ENCODE results near the gene FBXO30. TPM values are rescaled to one million over a fixed set of nuclear protein-coding genes. Genes with fewer than 3 reads are reported as not detected.
A peak's percentile ranks its signal among the peaks of the same experiment; 100 is the strongest.

Gene FBXO30
- total RNA-seq, 4 donors from 2014 or later, result 8.6 to 38.3 (median 17.7) TPM

GRCh38 chr6:145836772-145837171 lies 22.2 kb upstream of the FBXO30 start:
- Histone ChIP-seq H3K27me3 (no peaks in the 10 kb centered on the region), H3K9me3 (no peaks in the 10 kb centered on the region), H3K4me3 (no peak overlapping the region), H3K4me1 (peaks cover 8 to 13% of the 10 kb centered on the region in 2 donors), H3K36me3 (no peaks in the 10 kb centered on the region), H3K27ac (no peak overlapping the region)
- ATAC-seq, result no peak
- intact Hi-C loops (cut with DNase I; ENCODE audit: low total_unique reads) (loop anchor here (5.0 kb wide), 1 partner anchor 66 kb away; no protein-coding TSS in a partner anchor), in situ Hi-C loops (cut with MboI; ENCODE audit: low sequenced_read_pairs in 4 of 4) (no loop called here)
- no peak for DNase-seq
- TF ChIP-seq POLR2A (IDR thresholded peaks at IDR 0.05) (no peak), CTCF (IDR thresholded peaks at IDR 0.05 in 4 of 5, conservative IDR thresholded peaks at IDR 0.05 in 1 of 5) (no peak)

DNA sequence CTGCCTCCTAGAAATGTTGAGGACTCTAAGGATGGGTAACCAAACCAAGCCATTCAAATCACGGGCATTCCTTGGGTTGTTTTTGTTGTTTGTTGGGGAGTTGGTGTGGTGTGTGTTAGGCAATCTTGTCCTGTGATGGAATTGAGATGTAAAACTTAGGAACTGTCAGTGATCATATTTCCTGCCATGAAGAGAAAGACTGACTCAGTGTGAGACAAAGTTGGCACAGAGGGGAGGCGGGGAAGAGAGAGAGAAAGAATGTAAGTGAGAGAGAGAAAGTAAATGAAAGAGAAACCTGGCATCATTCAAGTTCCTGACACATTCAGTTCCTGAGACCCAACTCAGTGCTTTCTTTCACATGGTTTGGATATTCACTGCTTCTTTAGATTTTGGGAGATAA lies 21.6 kb upstream of the FBXO30 start:
- ATAC-seq, result peak; percentile 99

DNA sequence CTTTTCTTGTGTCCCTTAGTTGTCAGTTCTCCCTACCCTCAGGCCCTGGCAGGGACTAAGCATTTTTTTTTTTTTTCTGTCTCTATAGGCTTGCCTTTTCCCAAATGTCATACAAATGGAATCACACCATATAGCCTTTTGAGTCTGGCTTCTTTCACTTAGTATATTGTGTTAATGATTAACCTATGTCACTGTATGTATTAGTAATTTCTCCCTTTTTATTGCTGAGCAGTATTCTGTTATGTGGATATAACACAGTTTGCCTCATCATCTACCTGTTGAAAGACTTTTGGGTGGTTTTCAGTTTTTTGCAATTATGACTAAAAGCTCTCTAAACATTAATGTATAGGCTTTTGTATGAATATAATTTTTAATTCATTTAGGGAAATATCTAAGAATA lies 16.0 kb upstream of the FBXO30 start:
- no peaks in the 10 kb centered on the region for H3K9me3 ChIP-seq
- ATAC-seq (no peak), DNase-seq (no peak)
- H3K4me1 ChIP-seq, result peaks cover 12 to 21% of the 10 kb centered on the region in 2 donors
- intact Hi-C loops (cut with DNase I; ENCODE audit: low total_unique reads), result no loop called here
- no peak overlapping the region for H3K4me3 ChIP-seq
- in situ Hi-C loops (cut with MboI; ENCODE audit: low sequenced_read_pairs in 4 of 4), result no loop called here
- H3K27ac ChIP-seq, result no peak overlapping the region
- TF ChIP-seq POLR2A (IDR thresholded peaks at IDR 0.05), result no peak
- no peak for TF ChIP-seq CTCF (IDR thresholded peaks at IDR 0.05 in 4 of 5, conservative IDR thresholded peaks at IDR 0.05 in 1 of 5)
- H3K27me3 ChIP-seq, result no peaks in the 10 kb centered on the region
- H3K36me3 ChIP-seq, result no peaks in the 10 kb centered on the region

More for the DNA sequence above, 21.6 kb upstream of the FBXO30 start:
- peak overlapping the region; percentile 39 to 67 (median 44) for H3K27ac ChIP-seq
- in situ Hi-C loops (cut with MboI; ENCODE audit: low sequenced_read_pairs in 4 of 4), result no loop called here
- intact Hi-C loops (cut with DNase I; ENCODE audit: low total_unique reads), result loop anchor here (5.0 kb wide), 1 partner anchor 66 kb away; no protein-coding TSS in a partner anchor
- no peaks in the 10 kb centered on the region for H3K36me3 ChIP-seq
- DNase-seq, result peak; percentile 45 to 57
- no peaks in the 10 kb centered on the region for H3K27me3 ChIP-seq
- no peaks in the 10 kb centered on the region for H3K9me3 ChIP-seq
- peaks cover 8 to 13% of the 10 kb centered on the region in 2 donors for H3K4me1 ChIP-seq
- no peak for TF ChIP-seq CTCF (IDR thresholded peaks at IDR 0.05 in 4 of 5, conservative IDR thresholded peaks at IDR 0.05 in 1 of 5)
- no peak for TF ChIP-seq POLR2A (IDR thresholded peaks at IDR 0.05)
- H3K4me3 ChIP-seq, result no peak overlapping the region

- no peaks in the 10 kb centered on the region for H3K36me3 ChIP-seq
- H3K4me3 ChIP-seq, result no peak overlapping the region
- no peak for TF ChIP-seq POLR2A (IDR thresholded peaks at IDR 0.05)
- no peak for TF ChIP-seq CTCF (IDR thresholded peaks at IDR 0.05 in 4 of 5, conservative IDR thresholded peaks at IDR 0.05 in 1 of 5)
- no peaks in the 10 kb centered on the region for H3K9me3 ChIP-seq
- DNase-seq (no peak), ATAC-seq (no peak)
- in situ Hi-C loops (cut with MboI; ENCODE audit: low sequenced_read_pairs in 4 of 4) (no loop called here), intact Hi-C loops (cut with DNase I; ENCODE audit: low total_unique reads) (no loop called here)
- no peaks in the 10 kb centered on the region for H3K27me3 ChIP-seq
- H3K27ac ChIP-seq, result peak overlapping the region in 3 of 4 donors; percentile 1 to 64 (median 29)
- peaks cover 12 to 18% of the 10 kb centered on the region in 2 donors for H3K4me1 ChIP-seq
Measured at GRCh38 chr6:145829950-145830349, 15.4 kb upstream of the FBXO30 start.

GRCh38 chr6:145829102-145829501 lies 14.5 kb upstream of the FBXO30 start:
- H3K9me3 ChIP-seq, result no peaks in the 10 kb centered on the region
- peak; percentile 74 to 93 for ATAC-seq

More at GRCh38 chr6:145829102-145829501, 14.5 kb upstream of the FBXO30 start:
- Histone ChIP-seq H3K27me3 (no peaks in the 10 kb centered on the region), H3K4me3 (no peak overlapping the region), H3K27ac (peak overlapping the region; percentile 1 to 64 (median 28)), H3K36me3 (no peaks in the 10 kb centered on the region), H3K4me1 (peaks cover 14 to 27% of the 10 kb centered on the region in 2 donors)
- in situ Hi-C loops (cut with MboI; ENCODE audit: low sequenced_read_pairs in 4 of 4), result no loop called here
- intact Hi-C loops (cut with DNase I; ENCODE audit: low total_unique reads), result no loop called here
- DNase-seq, result peak; percentile 59 to 81
- TF ChIP-seq CTCF (IDR thresholded peaks at IDR 0.05 in 4 of 5, conservative IDR thresholded peaks at IDR 0.05 in 1 of 5), result no peak
- no peak for TF ChIP-seq POLR2A (IDR thresholded peaks at IDR 0.05)
